SK-N-SH treated with all-trans-retinoic acid at 6 μM for 48 hours (cell line): Measurements from ENCODE around the gene INSIG2.

Source experiments
- ATAC-seq: fragments of 200-7000 bp; cut with Tn5 transposase; 3 replicates; pipeline ENCODE4 v1.9.1; 2020; ENCODE audit warnings: mild to moderate bottlenecking, moderate library complexity
- ARNTL ChIP-seq: fragments of 450-650 bp; formaldehyde crosslinking; IDR thresholded peaks from 2 replicates; pipeline ENCODE4 v1.5.0; 2020; ENCODE audit warnings: low read depth, mild to moderate bottlenecking, moderate library complexity, borderline replicate concordance
- BACH2 ChIP-seq: fragments of 250-450 bp; sonication (Bioruptor Pico); IDR thresholded peaks from 2 replicates; pipeline ENCODE4 v1.9.0; 2021; ENCODE audit warnings: mild to moderate bottlenecking, borderline replicate concordance
- CREB5 ChIP-seq: fragments of 250-450 bp; sonication (Bioruptor Pico); IDR thresholded peaks from 2 replicates; pipeline ENCODE4 v1.5.1; 2020; ENCODE audit warnings: low read depth, mild to moderate bottlenecking, moderate library complexity
- CSDC2 ChIP-seq: fragments of 250-450 bp; sonication (Bioruptor Pico); IDR thresholded peaks from 2 replicates; pipeline ENCODE4 v1.5.0; 2020; ENCODE audit warnings: mild to moderate bottlenecking, moderate library complexity
- ESRRG ChIP-seq: fragments of 250-450 bp; sonication (Bioruptor Pico); IDR thresholded peaks from 2 replicates; pipeline ENCODE4 v1.6.1; 2021; ENCODE audit warnings: mild to moderate bottlenecking
- GLIS3 ChIP-seq: fragments of 250-450 bp; sonication (Bioruptor Pico); IDR thresholded peaks from 2 replicates; pipeline ENCODE4 v1.5.0; 2020; ENCODE audit warnings: mild to moderate bottlenecking, moderate library complexity
- ISL1 ChIP-seq: fragments of 250-450 bp; sonication (Bioruptor Pico); IDR thresholded peaks from 2 replicates; pipeline ENCODE4 v2.1.2; 2022; ENCODE audit warnings: mild to moderate bottlenecking, moderate library complexity
- PATZ1 ChIP-seq: fragments of 250-450 bp; sonication (Bioruptor Pico); IDR thresholded peaks from 2 replicates; pipeline ENCODE4 v1.8.0; 2020; ENCODE audit warnings: mild to moderate bottlenecking, moderate library complexity, borderline replicate concordance
- POU6F1 ChIP-seq: fragments of 250-450 bp; sonication (Bioruptor Pico); IDR thresholded peaks from 2 replicates; pipeline ENCODE4 v1.8.0; 2021; ENCODE audit warnings: low read depth, mild to moderate bottlenecking, moderate library complexity, borderline replicate concordance
- PPARA ChIP-seq: fragments of 250-450 bp; sonication (Bioruptor Pico); IDR thresholded peaks from 2 replicates; pipeline ENCODE4 v1.5.0; 2020; ENCODE audit warnings: mild to moderate bottlenecking, borderline replicate concordance
- RARB ChIP-seq: fragments of 250-450 bp; sonication (Bioruptor Pico); IDR thresholded peaks from 2 replicates; pipeline ENCODE4 v1.8.0; 2021; ENCODE audit warnings: mild to moderate bottlenecking, moderate library complexity
- SNAI2 ChIP-seq: fragments of 250-450 bp; sonication (Bioruptor Pico); IDR thresholded peaks from 2 replicates; pipeline ENCODE4 v1.5.0; 2020; ENCODE audit warnings: mild to moderate bottlenecking, moderate library complexity
- TSHZ2 ChIP-seq: fragments of 250-450 bp; sonication (Bioruptor Pico); IDR thresholded peaks from 2 replicates; pipeline ENCODE4 v1.5.0; 2020; ENCODE audit warnings: mild to moderate bottlenecking, moderate library complexity
- ZFP3 ChIP-seq: fragments of 250-450 bp; sonication (Bioruptor Pico); IDR thresholded peaks from 2 replicates; pipeline ENCODE4 v1.5.0; 2020; ENCODE audit warnings: mild to moderate bottlenecking, moderate library complexity
- ZFP30 ChIP-seq: fragments of 450-650 bp; formaldehyde crosslinking; IDR thresholded peaks from 2 replicates; pipeline ENCODE4 v1.5.0; 2022; ENCODE audit warnings: mild to moderate bottlenecking, moderate library complexity
- ZNF565 ChIP-seq: fragments of 450-650 bp; formaldehyde crosslinking; conservative IDR thresholded peaks from 2 replicates; pipeline ENCODE4 v1.5.0; 2020; ENCODE audit warnings: low read depth, mild to moderate bottlenecking, moderate library complexity

The INSIG2 gene

GRCh38 chr2:118122594-118123281 is 34.5 kb downstream of the INSIG2 start (continued):
- TF ChIP-seq POU6F1 (CRISPR knock-in tag) = no peak
- TF ChIP-seq CSDC2 = no peak
- TF ChIP-seq RARB (CRISPR knock-in tag) = no peak

GRCh38 chr2:118123561-118124232 is 35.4 kb downstream of the INSIG2 start:
- TF ChIP-seq ARNTL (CRISPR knock-in tag) (no peak), ZFP30 (CRISPR knock-in tag) (no peak), GLIS3 (no peak), PATZ1 (CRISPR knock-in tag) (no peak), ISL1 (CRISPR knock-in tag) (peak; percentile 86)
- ATAC-seq = peak; percentile 37; the same call in 2 of the 3 replicates

GRCh38 chr2:118124288-118124891 is 36.1 kb downstream of the INSIG2 start:
- TF ChIP-seq CSDC2 = no peak
- TF ChIP-seq, all 23 proteins: peak for 0
- ATAC-seq = no peak

GRCh38 chr2:118127250-118127649 is 39.0 kb downstream of the INSIG2 start:
- TF ChIP-seq TSHZ2 (CRISPR knock-in tag) = no peak
- TF ChIP-seq ESRRG (CRISPR knock-in tag) = no peak
- no peak for TF ChIP-seq ZNF565 (CRISPR knock-in tag)
- TF ChIP-seq SNAI2 (CRISPR knock-in tag) = no peak
- TF ChIP-seq BACH2 (CRISPR knock-in tag) = no peak
- no peak for ATAC-seq

GRCh38 chr2:118128826-118129225 is 40.6 kb downstream of the INSIG2 start:
- ATAC-seq = no peak
- TF ChIP-seq GLIS3 (no peak), ZFP3 (CRISPR knock-in tag) (no peak)

- no peak for TF ChIP-seq ZNF565 (CRISPR knock-in tag)
- TF ChIP-seq, all 23 proteins: peak for 0
- ATAC-seq = no peak
Observed at GRCh38 chr2:118130385-118130784, 42.1 kb downstream of the INSIG2 start.

- no peak for TF ChIP-seq ARNTL (CRISPR knock-in tag)
- no peak for TF ChIP-seq PPARA
- TF ChIP-seq SNAI2 (CRISPR knock-in tag) = no peak
- TF ChIP-seq RARB (CRISPR knock-in tag) = no peak
- TF ChIP-seq ISL1 (CRISPR knock-in tag) = no peak
- TF ChIP-seq CSDC2 = no peak
- TF ChIP-seq BACH2 (CRISPR knock-in tag) = no peak
- no peak for TF ChIP-seq CREB5 (CRISPR knock-in tag)
- TF ChIP-seq GLIS3 = no peak
- TF ChIP-seq, all 23 proteins: peak for 0
- no peak for ATAC-seq
Observed at GRCh38 chr2:118131771-118132170, 43.5 kb downstream of the INSIG2 start.
